Measurements from ENCODE around the gene ADGRA3. TPM values are rescaled to one million over a fixed set of nuclear protein-coding genes. Genes with fewer than 3 reads are reported as not detected.

Gene ADGRA3
- polyA plus RNA-seq, 1 of the 3 experiments (the other 2 are of a cell fraction), result 11.8 TPM

- Histone ChIP-seq H3K9ac (no peak overlapping the region), H3K4me3 (ENCODE audit: low read depth in 2 of 2, low read length in 1 of 2) (no peak overlapping the region), H3K27ac (ENCODE audit: low read depth in 2 of 2, low read length in 1 of 2) (no peak overlapping the region), H3K79me2 (ENCODE audit: insufficient read depth) (no peaks in the 10 kb centered on the region), H3K9me3 (no peaks in the 10 kb centered on the region), H3F3A (replicated peaks; ENCODE audit: insufficient read depth) (no peaks in the 10 kb centered on the region), H3K36me3 (replicated peaks in 1 of 2; ENCODE audit: control insufficient read depth in 1 of 2, insufficient read depth in 2 of 2, low read length in 1 of 2) (no peaks in the 10 kb centered on the region), H3K4me1 (ENCODE audit: control insufficient read depth in 1 of 2, insufficient read depth in 2 of 2, low read depth in 1 of 2, low read length in 1 of 2) (no peaks in the 10 kb centered on the region), H3K4me2 (no peak overlapping the region), H3K27me3 (ENCODE audit: insufficient read depth) (no peaks in the 10 kb centered on the region), H2AFZ (ENCODE audit: low read depth) (no peak overlapping the region), H3K9me2 (no peaks in the 10 kb centered on the region), H4K20me1 (ENCODE audit: insufficient read depth) (no peaks in the 10 kb centered on the region)
- POLR2A ChIA-PET, result no interaction called here
- TF ChIP-seq IRF3 (IDR thresholded peaks at IDR 0.05; ENCODE audit: low read depth, low read length) (no peak), SMC3 (IDR thresholded peaks at IDR 0.05; ENCODE audit: low read depth, low read length) (no peak), EP300 (IDR thresholded peaks at IDR 0.05; ENCODE audit: borderline replicate concordance in 1 of 2, low read depth in 1 of 2, low read length in 1 of 2) (no peak), FOSL2 (IDR thresholded peaks at IDR 0.05; ENCODE audit: borderline replicate concordance, low read depth) (no peak), FOXM1 (IDR thresholded peaks at IDR 0.05; ENCODE audit: low read depth) (no peak), SIN3A (IDR thresholded peaks at IDR 0.05; ENCODE audit: borderline replicate concordance, low read depth, low read length) (no peak), RXRA (IDR thresholded peaks at IDR 0.05; ENCODE audit: borderline replicate concordance, low read depth) (no peak), ELF1 (IDR thresholded peaks at IDR 0.05) (no peak), FOXJ3 (CRISPR knock-in tag; IDR thresholded peaks at IDR 0.05) (no peak)
- TF ChIP-seq, protein P1, sequence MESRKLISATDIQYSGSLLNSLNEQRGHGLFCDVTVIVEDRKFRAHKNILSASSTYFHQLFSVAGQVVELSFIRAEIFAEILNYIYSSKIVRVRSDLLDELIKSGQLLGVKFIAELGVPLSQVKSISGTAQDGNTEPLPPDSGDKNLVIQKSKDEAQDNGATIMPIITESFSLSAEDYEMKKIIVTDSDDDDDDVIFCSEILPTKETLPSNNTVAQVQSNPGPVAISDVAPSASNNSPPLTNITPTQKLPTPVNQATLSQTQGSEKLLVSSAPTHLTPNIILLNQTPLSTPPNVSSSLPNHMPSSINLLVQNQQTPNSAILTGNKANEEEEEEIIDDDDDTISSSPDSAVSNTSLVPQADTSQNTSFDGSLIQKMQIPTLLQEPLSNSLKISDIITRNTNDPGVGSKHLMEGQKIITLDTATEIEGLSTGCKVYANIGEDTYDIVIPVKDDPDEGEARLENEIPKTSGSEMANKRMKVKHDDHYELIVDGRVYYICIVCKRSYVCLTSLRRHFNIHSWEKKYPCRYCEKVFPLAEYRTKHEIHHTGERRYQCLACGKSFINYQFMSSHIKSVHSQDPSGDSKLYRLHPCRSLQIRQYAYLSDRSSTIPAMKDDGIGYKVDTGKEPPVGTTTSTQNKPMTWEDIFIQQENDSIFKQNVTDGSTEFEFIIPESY (IDR thresholded peaks at IDR 0.05; ENCODE audit: borderline replicate concordance, low read depth), result no peak
- TF ChIP-seq, protein P2, sequence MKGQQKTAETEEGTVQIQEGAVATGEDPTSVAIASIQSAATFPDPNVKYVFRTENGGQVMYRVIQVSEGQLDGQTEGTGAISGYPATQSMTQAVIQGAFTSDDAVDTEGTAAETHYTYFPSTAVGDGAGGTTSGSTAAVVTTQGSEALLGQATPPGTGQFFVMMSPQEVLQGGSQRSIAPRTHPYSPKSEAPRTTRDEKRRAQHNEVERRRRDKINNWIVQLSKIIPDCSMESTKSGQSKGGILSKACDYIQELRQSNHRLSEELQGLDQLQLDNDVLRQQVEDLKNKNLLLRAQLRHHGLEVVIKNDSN (IDR thresholded peaks at IDR 0.05; ENCODE audit: borderline replicate concordance, low read depth), result no peak
- TF ChIP-seq, protein P3, sequence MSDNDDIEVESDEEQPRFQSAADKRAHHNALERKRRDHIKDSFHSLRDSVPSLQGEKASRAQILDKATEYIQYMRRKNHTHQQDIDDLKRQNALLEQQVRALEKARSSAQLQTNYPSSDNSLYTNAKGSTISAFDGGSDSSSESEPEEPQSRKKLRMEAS (IDR thresholded peaks at IDR 0.05; ENCODE audit: low read depth), result no peak
- TF ChIP-seq, protein P4, sequence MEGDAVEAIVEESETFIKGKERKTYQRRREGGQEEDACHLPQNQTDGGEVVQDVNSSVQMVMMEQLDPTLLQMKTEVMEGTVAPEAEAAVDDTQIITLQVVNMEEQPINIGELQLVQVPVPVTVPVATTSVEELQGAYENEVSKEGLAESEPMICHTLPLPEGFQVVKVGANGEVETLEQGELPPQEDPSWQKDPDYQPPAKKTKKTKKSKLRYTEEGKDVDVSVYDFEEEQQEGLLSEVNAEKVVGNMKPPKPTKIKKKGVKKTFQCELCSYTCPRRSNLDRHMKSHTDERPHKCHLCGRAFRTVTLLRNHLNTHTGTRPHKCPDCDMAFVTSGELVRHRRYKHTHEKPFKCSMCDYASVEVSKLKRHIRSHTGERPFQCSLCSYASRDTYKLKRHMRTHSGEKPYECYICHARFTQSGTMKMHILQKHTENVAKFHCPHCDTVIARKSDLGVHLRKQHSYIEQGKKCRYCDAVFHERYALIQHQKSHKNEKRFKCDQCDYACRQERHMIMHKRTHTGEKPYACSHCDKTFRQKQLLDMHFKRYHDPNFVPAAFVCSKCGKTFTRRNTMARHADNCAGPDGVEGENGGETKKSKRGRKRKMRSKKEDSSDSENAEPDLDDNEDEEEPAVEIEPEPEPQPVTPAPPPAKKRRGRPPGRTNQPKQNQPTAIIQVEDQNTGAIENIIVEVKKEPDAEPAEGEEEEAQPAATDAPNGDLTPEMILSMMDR (IDR thresholded peaks at IDR 0.05), result no peak
- CTCF ChIA-PET, result interaction anchor here (1.7 kb wide), 1 partner anchor 41 kb away, joined by 4 read pairs; no protein-coding TSS in a partner anchor
- WGBS (ENCODE audit: low lambda C conversion rate), result 27% methylated on average over 3 of the region's 3 CpGs
- no peak for DNase-seq
Measured at GRCh38 chr4:22348410-22348809, 167.5 kb downstream of the ADGRA3 start.
